GM18505 (cell line): ENCODE results near the gene TRPC4.

Experiments
- ATAC-seq: cut with Tn5 transposase; IDR thresholded peaks from one replicate; pipeline ENCODE4 v1.9.1; 2021; ENCODE audit not compliant: unreplicated experiment
- POLR2A ChIP-seq: IDR thresholded peaks from 4 replicates; pipeline ENCODE4 v1.6.1; 2011; ENCODE audit warnings: borderline replicate concordance; ENCODE audit not compliant: insufficient read depth, insufficient read length; ENCODE audit errors: extremely low read depth

Gene TRPC4

DNA sequence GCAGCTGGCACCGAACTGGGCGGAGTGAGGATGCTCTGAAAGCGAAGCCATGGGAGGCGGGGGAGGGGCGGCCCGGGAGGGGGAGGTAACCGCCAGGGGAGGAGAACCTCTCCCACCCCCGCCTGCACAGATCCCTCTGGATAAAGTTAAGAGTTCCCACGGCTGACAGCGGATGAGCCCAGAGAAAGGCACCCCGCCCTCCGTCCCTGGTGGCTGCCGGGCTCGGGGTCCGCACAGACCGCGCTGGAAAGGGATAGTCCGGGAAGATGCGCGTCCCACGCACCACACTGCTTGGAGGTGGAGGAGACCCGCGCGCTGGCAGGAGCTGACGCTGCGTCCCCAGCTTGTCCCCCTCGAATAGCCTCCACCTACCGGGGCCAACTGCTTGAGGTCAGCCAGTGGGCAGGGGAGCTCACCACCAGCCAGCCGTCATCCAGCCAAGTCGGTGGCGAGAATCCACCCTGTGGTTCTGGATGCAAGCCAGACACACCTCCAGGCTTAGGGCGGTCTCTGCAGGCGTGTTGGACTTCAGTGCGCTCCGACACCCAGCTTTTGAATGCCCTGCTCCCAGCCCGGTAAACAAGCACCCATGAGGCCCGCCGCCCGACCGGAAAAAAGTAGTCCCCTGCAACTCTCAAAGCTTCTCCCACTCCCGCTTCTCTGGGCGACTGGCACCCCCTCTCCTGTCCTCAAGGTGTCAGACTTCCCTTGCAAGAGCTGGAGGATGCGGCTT, at the start of gene TRPC4:
Gene TRPC4, minus strand, starts transcription at position 17 of the 733 bp plus-strand sequence. CDS start 86,439 bp downstream, outside the sequence.
- no peak for TF ChIP-seq POLR2A
- ATAC-seq: no peak

DNA sequence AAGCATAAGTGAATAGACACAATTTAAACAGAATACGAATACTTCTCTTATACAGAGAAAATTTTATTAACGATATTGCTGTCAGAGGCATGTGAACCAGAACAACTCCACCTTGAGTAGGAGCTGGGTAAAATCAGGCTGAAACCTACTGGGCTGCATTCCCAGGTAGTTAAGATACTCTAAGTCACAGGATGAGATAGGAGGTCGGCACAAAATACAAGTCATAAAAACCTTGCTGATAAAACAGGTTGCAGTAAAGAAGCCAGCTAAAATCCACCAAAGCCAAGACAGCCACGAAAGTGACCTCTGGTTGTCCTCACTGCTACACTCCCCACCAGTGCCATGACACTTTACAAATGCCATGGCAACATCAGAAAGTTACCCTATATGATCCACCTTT, 49.2 kb upstream of the TRPC4 start:
- no peak for ATAC-seq
- no peak for TF ChIP-seq POLR2A

DNA sequence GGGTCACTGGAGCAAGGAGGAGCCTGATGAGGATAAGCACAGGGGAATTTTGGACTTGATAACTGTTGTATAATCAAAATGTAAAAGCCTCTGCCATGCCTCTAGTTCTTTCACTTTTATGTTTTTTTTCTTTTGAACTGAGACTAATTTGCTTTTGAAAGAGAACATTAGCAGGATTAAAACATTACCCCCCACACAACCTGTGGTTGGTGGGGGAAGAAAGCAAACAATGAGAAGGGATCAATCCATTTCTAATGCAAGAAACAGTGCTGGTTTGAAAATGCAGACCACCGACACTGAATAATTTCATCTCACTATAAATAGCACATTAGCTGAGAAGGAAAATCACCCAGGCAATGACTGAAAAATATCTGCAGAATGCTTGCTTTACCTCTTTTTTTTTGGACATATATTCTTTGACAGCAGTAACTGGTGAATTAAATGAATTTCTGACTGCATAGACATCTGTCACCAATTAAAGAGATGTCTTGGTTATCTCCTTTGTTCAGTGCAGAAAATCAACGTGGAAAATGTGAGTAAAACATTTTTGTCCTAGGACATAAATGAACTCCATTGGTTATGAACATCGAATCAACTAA, 48.6 kb upstream of the TRPC4 start:
- ATAC-seq: no peak
- TF ChIP-seq POLR2A: no peak

DNA sequence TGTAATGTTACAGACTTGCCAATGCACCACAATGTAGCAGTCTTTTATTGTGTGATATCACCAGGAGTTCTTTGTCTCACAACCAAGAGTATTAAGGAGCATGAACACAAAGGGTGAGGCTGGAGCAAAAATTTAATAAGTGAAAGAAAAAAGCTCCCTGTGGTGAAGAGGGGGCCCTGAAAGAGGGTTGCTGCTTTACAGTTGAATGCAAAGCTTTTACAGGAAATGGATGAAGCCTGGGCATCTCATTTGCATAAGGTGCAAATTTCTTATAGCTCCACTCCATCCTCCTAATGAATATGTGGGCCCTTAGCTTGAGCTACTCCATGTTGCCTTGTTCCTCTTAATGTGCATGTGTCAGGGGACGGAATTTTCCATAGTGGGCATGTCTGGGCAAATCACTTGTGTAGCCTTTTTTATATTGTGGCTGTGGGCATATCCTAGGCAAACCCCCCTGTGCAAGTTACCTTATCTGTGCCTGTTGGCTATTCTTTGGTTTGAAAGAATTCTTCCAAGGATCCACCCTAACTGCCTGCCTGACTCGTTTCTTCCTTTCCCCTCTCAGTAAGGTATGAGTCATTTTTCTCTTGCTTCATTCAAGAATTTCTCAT, 45.3 kb upstream of the TRPC4 start:
- no peak for TF ChIP-seq POLR2A
- no peak for ATAC-seq

DNA sequence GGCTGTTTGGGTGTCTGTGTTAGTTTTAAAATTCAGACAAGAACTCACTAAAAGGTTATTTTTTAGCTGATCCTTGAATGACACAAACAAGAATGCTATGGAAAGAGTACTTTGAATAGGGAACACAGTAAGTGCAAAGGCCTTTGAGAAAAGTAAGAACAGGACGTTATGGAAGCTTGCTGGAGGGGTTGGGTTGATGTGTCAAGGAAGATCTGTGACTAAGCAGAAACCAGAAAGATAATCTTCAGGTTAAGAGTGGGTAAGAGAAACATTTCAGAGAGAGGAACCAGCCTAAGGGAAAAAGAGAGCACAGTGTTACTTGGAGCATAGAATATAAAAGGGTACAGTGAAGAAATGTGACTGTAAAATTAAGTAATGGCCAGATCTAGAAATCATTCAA, 41.2 kb upstream of the TRPC4 start:
- TF ChIP-seq POLR2A: no peak
- no peak for ATAC-seq

DNA sequence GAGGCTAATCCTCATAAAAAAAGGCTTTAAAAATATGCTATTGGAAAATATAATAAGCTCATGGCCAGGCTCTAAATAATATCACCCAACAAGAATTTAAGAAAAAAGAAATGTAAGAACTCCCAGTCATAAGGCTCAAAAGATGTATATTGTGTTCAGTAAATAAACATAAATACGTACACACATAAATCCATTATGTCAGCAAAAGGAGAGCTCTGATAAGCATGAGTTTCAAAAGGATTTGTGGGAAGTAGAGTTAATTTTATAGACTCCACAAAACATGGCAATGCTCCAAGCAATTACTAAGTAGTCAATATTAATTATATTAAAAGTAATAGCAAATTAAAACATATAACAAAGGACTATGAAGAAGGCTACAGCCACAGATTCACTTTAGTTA, 37.3 kb upstream of the TRPC4 start:
- no peak for ATAC-seq
- no peak for TF ChIP-seq POLR2A

DNA sequence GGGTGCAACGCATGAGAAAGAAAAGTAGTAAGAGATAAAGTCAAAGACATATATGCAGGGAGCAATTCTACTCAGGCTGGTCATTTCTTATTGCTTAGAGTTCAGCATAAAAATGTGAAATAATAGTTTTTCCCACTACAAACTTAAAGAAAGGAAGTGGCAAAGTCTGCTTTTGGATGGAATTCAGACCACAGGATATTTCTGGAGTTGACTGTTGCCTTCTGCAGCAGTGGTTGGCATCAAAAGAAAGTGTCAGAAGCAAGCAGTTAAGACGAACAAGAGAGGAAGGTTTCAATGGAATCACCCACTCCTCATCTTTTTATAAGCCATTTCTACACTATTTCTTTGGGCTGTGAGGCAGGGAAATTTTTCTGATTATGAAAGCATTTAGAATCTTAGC, 36.2 kb upstream of the TRPC4 start:
- no peak for ATAC-seq
- TF ChIP-seq POLR2A: no peak

DNA sequence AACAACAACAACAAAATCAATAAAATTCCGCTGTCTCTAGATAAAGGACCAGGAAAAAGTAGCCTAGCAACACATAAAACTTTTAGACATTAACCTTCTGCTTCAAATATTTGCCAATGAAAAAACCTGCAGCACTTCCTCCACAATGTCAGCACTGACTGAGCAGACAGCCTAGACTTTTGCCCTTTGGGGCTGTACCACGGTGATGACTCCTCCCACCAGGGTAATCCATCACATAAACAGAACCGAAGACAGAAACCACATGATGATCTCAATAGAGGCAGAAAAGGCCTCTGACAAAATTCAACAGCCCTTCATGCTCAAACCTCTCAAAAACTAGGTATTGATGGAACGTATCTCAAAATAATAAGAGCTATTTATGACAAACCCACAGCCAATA, 30.2 kb upstream of the TRPC4 start:
- ATAC-seq: no peak
- TF ChIP-seq POLR2A: no peak

DNA sequence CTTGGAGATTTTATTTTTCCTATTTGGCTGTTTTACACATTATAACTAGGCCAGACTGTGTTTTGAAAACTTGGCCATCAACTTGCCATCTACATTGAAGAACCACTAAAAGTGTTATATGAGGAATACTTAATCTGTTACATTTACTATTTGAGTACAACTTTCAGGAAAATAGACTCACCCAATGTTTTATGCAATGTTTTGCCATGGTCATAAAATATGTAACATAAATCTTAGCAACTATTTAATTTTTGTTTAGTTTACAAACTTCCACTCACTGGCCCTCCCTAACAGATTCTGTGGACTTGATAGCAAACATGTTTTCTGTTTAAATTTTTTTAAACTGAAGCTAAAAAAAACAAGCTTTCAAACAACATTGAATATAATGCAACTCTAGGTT, 23.7 kb upstream of the TRPC4 start:
- ATAC-seq: no peak
- TF ChIP-seq POLR2A: no peak

DNA sequence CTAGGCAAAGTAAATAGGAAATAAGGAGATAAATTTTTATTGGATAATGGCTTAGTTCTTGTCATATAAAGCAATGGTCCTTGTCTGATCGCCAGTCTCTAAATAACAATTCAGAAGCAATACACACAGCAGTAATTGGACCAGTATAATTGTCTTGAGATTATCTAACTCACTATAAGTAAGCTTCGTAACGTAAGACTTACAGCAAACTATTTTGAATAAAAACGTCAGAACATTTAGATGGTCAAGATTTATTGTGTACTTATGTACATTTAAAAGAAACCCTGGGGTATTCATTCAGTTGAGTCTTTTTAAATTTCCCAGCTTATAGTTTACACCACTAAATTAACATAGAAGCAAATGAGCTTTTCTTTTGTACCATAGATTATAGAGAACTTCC, 20.2 kb upstream of the TRPC4 start:
- no peak for ATAC-seq

DNA sequence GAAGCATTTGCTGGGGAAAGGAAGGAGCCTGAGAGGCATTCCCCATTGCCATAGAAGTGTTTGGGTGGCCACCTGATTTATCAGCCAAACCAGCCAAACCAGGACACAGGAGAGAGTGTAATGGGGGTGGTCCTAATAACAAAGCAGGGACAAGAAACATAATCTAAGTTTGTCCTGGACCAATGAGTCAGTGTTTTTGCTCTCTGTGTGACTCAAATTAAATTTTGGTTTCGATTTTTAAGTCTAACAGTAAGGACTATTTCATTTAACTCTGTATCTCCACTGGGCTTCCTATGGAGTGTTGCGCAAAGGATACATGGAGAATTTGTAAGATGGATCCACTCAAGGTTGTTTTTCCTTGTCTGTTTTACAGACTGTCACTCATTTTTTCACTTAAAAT, 19.5 kb upstream of the TRPC4 start:
- no peak for TF ChIP-seq POLR2A
- ATAC-seq: no peak

More for the DNA sequence above, 20.2 kb upstream of the TRPC4 start:
- no peak for TF ChIP-seq POLR2A

DNA sequence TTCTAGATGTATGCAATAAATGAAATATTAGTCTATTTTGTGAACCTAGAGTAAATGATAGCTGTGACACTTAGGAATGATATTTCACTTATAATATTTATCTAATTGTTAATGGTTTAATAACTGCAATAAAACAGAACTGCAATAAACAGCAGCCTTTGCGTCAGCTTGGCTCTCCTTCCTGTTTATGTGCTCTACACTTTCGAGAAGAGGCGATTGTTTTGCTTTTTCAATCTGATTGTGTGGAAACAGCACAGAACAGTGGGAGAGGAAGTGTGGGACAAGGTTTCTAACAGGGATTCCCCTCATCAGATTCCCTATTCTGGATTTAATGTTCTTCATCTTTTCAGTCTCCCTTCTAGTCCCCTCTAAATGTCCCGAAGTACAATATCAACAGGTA, 17.3 kb upstream of the TRPC4 start:
- no peak for ATAC-seq
- no peak for TF ChIP-seq POLR2A

DNA sequence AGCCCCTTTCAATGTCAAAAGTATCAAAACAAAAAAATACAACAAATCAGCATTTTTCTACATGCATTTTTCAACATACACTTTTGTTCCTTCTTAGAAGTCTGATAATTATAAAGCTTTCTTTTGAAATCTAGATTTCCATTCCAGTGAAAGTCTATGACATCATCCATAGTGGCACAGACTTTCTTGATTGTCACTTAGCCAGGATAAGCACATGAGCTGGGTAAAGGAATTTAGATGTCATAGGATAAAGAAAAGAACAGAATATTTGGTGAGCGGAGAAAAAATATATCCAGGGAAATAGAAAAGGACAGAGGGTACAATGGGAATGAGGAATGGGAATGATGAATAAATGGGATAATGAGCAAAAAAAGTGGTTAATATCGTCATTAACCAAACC, 15.1 kb upstream of the TRPC4 start:
- no peak for ATAC-seq
- TF ChIP-seq POLR2A: no peak

DNA sequence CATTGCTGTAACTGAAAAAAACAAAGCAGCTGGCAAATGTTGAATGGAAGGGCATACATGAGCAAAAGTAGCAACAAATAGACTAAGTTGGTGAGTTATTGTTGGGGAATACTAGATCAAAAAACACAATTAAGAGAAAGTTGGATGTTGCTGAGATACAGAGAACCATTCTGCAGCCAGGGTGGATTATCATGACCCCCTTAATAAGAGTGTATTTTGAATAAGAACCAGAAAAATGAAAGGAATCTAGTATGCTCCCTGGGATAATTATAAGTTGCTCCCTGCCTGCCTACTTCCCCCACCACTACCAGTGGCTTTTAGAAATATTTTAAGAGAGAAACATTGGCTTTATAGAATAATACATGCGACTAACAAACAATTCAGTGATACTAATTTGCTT, 14.5 kb upstream of the TRPC4 start:
- ATAC-seq: no peak
- TF ChIP-seq POLR2A: no peak

DNA sequence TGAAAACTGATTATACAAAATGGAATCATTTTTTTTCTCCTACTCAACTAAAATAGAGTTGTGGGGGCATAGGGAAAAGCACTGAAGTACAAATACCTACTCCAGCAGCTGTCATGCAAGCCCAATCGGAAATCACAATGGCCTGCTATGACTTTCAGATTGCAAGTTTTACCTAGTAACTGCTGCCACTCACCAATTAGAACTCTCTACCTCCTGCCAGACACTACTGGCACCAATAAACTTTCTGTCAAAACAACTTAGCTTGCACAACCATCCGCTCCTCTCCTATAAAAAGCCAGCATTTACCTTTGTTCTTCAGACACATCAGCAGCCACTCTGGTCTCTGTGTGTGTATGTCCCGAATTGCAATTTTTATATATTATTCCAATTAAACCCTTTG, 9.3 kb upstream of the TRPC4 start:
- ATAC-seq: no peak
- TF ChIP-seq POLR2A: no peak

DNA sequence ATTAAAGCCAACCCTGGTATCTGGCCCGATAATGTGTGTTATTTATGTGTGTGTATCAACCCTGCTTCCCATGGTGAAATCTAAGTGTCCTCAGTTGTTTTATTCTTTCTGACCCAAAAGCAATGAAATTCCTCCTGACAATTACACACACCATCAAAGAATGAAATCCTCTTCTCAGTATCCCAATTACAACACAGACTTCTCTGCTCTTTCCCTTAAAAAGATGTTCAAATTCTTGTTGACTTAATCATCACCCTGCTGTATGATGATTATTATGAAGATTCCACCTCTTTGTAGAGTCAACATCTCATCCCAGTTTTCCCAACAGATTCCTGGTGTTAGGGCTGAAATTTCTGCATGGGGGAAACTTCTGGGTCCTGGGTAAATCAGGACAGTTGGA, 8.9 kb upstream of the TRPC4 start:
- no peak for ATAC-seq
- no peak for TF ChIP-seq POLR2A
